GM19193 (cell line): ENCODE data around the gene CMTM8.

Source experiments
- POLR2A ChIP-seq: IDR thresholded peaks from 4 replicates; pipeline ENCODE4 v1.6.1; 2011; ENCODE audit not compliant: insufficient read depth, insufficient read length; ENCODE audit errors: extremely low read depth

Gene CMTM8

DNA sequence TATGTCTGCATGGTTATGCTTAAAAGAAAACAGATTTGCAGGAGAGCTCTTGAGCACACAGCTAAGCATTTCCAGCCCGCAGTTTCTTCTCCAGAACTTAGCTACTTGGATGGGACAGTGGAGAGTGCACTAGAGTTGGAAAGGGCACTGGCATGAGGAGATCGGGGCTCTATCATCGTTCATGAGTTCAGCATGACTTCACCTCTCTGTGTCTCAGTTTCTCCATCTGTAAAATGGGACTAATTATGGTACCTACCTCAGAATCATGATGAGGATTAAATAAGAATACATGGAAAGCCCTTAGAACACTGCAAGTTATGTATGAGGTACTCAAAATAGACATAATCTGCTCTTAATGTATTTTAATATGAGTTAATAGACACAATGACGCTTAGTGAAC, 69.9 kb downstream of the CMTM8 start:
- TF ChIP-seq POLR2A, result no peak

DNA sequence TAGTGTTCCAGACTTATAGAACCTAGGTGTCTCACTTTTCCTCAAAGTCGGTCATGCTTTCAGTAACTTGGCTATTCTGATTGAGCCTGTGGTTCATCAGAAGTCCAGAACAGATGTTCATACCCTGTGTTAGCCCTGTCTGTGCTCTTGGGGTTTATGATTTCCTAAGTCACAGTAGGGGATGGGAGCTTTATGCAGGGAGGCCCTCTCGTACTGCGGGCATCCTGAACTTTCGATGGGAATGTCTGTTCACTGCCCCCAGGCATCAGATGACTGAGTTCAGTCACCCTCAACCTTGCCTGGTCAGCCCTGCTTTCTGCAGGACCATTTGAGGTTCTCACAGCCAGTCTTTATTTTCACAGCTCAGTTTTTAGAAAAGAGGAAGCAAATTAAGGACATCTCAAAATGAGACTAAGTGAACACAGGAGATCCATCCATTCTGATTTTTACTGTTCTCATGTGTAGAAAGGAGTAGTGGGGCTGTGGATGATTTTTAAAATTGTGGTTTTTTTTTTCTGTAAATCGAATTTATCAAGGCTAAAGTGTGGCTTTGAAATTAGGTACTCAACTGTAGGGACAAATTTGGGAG, 71.3 kb downstream of the CMTM8 start:
- no peak for TF ChIP-seq POLR2A

DNA sequence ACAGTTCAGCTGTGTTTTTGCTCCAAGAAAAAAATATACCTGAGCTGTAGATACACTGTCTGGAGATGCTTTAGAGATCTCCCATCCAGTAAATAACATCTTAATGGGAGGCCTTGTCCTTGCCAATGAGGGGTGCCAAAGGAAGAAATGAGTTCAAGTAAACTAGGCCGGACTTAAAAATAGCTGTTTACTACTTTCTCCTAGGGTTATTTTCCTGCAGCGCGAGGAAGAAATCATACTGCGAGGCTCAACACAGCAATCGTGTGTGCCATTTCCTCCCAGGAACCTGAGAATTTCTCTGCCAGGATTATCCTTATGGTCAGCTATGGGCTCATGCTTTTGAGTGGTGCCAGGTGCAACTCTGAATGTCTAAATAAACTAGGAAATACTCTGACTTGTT, 71.9 kb downstream of the CMTM8 start:
- TF ChIP-seq POLR2A, result no peak

DNA sequence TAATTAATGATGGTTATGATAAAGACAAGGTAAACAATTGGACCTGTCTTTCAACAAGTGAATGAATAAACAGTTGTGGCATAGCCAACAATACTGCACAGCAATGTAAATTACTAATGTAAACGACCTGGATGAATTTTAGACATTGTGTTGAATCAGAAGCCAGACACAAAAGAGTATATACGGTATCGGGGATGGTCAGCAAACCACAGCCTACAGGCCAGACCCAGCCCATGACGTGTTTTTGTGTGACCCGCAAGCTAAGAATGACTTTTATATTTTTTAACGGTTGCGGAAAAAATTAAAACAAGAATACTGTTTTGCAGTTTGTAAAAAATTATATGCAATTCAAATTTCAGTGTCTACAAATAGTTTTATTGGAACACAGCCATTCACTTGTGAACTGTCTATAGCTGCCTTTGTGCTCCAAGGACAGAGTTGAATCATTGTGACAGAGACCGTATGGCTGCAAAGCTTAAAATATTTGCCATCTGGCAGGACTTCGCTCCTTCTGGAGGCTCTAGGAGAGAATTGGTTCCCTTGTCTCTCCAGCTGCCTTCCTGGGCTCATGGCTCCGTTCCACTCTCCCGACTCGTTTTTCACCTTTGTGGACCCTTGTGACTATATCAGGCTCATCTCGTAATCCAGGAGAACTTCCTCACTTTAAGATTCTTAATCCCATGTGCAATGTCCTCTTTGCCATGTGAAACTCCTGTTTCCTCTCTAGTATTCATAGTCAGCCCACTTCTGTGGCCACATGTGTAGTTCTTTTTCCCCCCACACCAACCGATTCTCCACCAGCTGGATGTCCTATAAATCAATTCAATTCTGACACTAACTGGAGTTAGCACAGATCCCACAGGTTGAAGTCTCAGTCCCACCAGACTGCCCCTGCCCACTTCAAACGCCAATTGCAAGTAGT, 72.7 kb downstream of the CMTM8 start:
- TF ChIP-seq POLR2A, result no peak

DNA sequence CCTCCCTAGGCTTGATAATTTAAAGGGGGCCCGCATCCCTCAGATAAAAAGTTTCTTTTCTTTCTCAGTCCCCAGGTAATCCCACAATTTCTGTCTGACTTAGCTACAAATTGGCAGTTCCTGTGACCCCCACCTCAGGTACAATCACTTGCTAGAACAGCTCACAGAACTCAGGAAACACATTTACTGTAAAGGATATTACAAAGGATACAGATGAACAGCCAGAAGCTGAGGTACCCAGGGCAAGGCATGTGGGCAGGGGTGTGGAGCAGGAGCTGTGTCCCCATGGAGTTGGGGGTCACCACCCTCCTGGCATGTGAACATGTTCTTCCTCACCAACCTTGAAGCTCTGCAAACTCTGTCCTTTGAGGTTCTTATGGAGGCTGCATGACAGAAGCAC, 73.8 kb downstream of the CMTM8 start:
- TF ChIP-seq POLR2A, result no peak

DNA sequence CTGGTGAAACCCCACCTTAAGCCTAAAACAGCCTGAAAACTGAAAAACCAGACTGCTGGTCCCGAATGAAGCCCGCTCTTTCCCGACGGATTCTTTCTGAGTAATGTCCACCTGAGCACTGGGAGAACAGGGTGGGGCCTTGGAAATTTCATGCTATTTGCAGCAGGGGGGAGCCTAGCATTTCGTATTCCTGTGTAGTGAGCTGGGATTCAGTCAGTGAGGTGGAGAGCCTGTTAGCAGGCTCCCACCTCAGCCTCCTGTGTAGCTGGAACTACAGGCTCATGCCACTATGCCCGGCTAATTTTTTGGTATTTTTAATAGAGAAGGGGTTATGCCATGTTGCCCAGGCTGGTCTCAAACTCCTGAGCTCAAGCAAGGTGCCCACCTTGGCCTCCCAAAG, 74.7 kb downstream of the CMTM8 start:
- no peak for TF ChIP-seq POLR2A

DNA sequence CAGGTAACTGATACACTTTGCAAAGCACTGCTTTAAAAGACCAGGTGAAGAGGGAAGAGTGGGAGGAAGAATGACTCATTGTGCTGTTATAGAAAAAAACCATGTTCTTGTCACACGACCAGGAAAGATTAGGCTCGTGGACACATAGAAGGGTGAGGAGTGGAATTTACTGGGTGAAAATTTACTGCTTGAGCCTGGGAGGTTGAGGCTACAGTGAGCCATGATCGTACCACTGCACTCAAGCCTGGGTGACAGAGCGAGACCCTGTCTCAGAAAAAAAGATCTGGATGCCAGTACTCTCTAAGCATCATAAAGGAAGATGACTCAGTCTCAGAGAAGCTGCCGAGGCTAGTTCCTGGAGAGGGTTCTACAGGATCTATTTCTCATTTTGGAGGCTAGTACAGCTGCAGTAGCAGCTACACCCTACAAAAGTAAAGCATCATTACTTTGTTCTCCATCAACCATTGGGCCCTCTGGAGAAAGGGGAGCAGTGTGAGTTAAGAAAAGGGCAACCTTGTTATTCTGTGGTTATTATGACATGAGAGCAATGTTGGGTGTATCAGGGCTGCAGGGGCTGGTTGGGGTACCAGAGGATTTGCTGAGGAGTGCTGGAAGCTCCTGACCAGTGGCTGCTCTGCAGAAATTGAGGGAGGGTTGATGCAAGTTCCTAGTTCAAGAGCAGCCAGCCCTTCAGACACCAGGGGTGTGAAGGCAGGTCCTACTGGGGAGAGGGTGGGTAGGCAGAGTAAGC, 75.4 kb downstream of the CMTM8 start:
- no peak for TF ChIP-seq POLR2A

DNA sequence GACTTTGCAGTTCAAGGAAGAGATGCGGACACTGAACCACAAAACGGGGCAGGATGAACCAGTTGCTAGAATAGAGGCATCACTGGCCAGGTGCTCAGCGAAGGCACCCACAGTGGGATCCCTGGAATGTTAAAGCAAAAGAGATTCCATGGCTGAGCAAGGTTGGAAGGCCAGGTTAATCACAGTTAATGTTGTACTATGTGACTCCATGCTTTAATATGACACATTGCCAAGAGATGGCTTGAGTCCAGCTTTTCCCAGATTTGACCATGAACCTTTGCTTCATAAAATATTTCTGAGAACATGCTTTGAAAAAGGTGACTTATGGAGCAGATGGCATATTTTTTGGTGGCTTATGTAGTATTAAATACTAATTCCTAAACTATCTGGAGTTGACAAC, 77.0 kb downstream of the CMTM8 start:
- TF ChIP-seq POLR2A, result no peak

DNA sequence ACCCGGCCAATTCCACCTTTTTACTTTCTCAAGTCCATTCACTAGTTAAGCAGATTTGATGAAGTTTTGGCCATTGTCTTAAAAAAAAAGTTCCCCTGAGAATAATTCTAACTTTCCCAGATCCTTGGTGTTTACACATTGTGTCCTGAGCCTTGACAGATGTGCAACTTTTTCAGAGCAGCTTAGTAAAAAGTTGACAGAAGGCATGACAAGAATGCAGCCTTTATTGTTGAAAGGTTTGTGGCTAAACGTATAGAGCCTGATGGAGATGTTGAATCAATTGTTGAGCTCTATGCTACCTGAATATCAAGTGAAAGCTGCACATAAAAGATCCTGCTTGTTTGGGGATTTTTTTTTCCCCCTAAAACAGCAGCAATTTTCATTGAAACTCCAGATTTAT, 77.8 kb downstream of the CMTM8 start:
- TF ChIP-seq POLR2A, result no peak

DNA sequence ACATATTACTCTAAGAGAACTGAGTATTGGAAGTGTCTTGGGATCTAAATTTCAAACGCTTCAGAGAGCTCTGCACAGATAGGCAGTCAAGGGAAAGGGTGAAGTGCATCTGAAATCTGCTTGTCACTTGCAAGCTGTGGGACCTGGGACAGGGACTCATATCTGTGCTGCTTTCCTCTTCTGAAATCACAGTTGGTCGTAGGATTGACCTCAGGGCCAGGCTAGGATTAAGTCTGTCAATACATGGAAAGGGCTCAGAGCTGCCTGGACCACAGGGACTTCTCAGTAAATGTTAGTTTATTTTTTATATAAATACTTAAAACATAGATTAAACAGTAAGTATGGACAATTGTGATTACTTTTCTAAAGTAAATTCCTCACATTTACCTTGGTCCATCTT, 78.5 kb downstream of the CMTM8 start:
- no peak for TF ChIP-seq POLR2A

DNA sequence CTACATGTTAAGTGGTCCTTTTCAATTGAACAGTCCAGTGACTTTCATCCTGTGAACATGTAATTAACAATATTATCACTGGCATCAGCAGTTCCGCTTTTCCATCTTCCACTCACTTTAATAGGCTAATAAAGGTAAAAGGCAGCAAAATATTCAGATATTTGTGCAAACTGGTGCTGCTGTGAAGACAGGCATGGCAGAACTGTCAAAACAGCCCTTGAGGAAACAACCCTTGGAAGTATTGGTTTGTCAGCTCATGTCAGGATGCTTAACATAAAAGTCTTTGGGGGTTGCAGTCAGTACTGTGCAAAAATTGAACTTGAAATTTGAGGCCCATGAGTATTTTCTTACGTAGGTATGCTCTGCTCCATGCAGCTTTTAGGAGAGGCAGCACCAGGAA, 81.1 kb downstream of the CMTM8 start:
- TF ChIP-seq POLR2A, result no peak

DNA sequence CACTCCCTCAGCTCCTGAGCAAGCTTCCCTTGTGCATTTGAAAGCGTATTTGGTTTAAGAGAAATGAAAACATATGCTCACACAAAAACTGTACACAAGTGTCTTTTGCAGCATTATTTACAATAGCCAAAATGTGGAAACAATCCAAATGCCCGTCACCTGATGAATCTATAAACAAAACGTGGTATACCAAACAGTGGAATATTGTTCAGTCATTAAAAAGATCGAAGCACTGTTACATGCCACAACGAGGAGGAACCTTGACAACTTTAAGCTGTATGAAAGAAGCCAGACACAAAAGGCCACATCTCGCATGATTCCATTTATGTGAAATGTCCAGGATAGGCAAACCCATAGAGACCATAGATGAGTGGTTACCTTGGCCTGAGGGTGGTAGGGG, 81.6 kb downstream of the CMTM8 start:
- TF ChIP-seq POLR2A, result no peak

DNA sequence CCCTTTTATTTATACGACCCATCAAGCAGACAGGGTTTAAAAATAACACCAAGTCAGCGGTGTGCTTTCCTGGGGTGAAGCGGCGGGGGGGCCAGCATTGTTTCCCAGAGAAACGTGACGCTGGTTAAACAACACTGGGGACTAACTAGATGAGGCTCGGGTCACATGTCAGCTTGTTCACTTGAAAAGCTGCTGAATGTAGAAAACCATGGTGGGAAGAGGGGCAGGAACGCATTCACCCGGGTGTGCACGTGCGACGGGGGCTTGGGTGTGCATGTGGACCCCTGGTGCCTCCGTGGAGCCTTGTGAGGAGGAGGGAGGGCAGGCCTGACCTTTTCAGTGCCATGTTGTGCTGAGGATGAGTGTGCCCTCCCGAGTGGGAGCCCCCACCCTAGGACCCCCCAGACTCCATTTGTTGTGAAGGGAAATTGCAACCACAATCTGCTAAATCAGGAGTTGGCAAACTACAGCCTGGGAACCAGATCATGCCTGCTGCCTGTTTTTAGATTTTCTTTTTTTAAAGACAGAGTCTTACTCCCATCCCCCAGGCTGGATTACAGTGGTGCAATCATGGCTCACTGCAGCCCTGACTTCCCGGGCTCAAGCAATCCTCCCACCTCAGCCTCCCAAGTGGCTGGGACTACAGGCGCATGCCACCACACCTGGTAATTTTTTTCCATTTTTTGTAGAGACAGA, 82.8 kb downstream of the CMTM8 start:
- TF ChIP-seq POLR2A, result no peak

DNA sequence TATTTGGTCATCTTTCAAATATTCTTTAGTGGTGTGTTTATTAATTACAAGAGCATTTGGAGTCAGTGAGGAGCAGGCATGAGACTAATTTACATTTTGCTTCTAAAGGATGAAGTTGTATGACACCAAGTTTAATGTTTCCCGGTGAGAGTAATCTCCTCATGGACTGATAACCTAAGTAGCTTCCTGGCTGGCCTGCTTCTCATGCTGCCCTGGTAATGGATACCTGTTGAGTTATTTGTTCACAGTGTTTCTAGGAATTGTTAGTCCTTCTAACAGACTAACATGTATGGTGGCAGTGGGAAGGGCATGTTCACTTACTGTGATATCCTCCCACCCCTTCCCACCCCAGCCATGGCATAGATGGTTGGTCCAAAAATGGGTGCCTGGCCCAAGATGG, 83.8 kb downstream of the CMTM8 start:
- no peak for TF ChIP-seq POLR2A

DNA sequence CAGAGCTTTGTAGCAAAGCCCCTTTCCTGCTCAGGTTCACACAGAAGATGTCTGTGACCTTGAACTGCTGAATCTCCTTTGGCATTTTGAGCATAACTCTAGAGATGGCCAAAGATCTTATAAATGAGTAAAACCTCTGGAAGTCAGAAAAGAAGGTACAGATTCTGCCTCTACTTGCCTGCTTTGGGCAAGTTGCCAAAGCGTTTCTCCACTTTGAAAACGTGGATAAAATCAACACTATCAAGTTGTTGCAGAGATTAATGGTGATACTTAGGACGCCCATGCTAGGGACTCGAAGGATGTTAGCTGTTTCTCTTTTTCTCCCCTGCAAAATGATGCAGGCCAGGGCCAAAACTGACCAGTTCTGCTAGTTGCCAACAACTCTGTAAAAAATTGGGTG, 85.1 kb downstream of the CMTM8 start:
- no peak for TF ChIP-seq POLR2A

DNA sequence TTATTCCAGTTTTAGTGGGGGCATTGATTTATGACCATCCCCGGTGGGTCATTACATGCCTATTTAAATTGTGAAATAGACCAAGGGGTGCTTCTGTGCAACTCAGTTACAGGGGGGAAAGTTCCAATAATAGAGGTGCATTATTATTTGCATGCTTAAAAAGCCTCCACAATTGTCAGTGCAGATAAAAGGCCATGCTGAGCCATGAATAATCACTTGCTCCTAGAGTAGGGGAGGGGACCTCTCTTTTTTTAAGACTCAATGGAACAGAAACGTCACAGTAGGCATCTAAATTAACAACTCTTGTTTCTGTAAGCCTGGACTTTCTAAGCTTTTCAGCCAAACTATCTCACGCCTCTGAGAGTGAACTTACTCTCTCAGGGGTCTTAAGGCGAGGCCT, 86.7 kb downstream of the CMTM8 start:
- TF ChIP-seq POLR2A, result no peak

DNA sequence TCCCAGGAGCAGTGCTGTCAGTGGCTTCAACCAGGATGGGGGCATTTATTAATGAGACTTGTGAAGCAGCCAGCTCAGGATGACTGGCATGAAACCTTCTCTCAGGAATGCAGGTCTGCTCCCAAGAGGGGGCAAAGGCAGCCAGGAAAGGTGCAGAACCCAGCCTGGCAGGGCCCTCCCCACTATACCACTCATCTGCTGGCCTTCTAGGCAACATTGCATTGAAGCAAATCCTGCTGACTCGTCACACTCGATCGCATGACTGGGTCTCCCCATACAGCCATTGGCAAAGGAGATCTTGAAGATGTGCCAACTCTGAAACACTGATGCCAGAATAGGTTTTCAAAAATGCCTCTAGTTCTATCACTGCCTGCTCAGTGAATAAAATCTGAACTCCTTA, 87.4 kb downstream of the CMTM8 start:
- no peak for TF ChIP-seq POLR2A
